ENCODE results near the gene SLC25A21. TPM values are rescaled to one million over a fixed set of nuclear protein-coding genes. Genes with fewer than 3 reads are reported as not detected.

The SLC25A21 gene
- total and polyA plus RNA-seq, 7 donors: 0.07 to 0.37 (median 0.18) TPM; not detected in 1

- ATAC-seq (no peak), DNase-seq (no peak)
- Histone ChIP-seq H3K27me3 (ENCODE audit: insufficient read depth in 3 of 3, low read length in 2 of 3) (no peaks in the 10 kb centered on the region), H3K36me3 (ENCODE audit: insufficient read depth in 1 of 2, low read depth in 1 of 2) (no peaks in the 10 kb centered on the region), H3K27ac (no peak overlapping the region), H3K4me1 (no peaks in the 10 kb centered on the region), H3K9me3 (no peaks in the 10 kb centered on the region), H3K4me3 (no peak overlapping the region)
- intact Hi-C loops (cut with DNase I): no loop called here
- TF ChIP-seq CTCF (IDR thresholded peaks at IDR 0.05): no peak
- 77 to 90% (median 83%) methylated on average over 3 of the region's 3 CpGs for WGBS, 3 donors
Measured at GRCh38 chr14:37124614-37125013, 47.8 kb downstream of the SLC25A21 start.

GRCh38 chr14:37122919-37123639 is 49.3 kb downstream of the SLC25A21 start:
- Histone ChIP-seq H3K9me3 (no peaks in the 10 kb centered on the region), H3K36me3 (ENCODE audit: insufficient read depth in 1 of 2, low read depth in 1 of 2) (no peaks in the 10 kb centered on the region), H3K27me3 (ENCODE audit: insufficient read depth in 3 of 3, low read length in 2 of 3) (no peaks in the 10 kb centered on the region), H3K27ac (no peak overlapping the region), H3K4me1 (no peaks in the 10 kb centered on the region), H3K4me3 (no peak overlapping the region)
- DNase-seq (no peak), ATAC-seq (no peak)
- TF ChIP-seq CTCF (IDR thresholded peaks at IDR 0.05): no peak
- WGBS, 3 donors: 83 to 91% (median 91%) methylated on average over 7 of the region's 7 CpGs
- intact Hi-C loops (cut with DNase I): no loop called here

- no peak for DNase-seq
- no peak for ATAC-seq
- TF ChIP-seq CTCF (IDR thresholded peaks at IDR 0.05): no peak
- intact Hi-C loops (cut with DNase I): no loop called here
- no peaks in the 10 kb centered on the region for H3K36me3 ChIP-seq (ENCODE audit: insufficient read depth in 1 of 2, low read depth in 1 of 2)
- no peak overlapping the region for H3K4me3 ChIP-seq
- WGBS, 3 donors: 82 to 85% (median 83%) methylated on average over 3 of the region's 3 CpGs
- H3K9me3 ChIP-seq: no peaks in the 10 kb centered on the region
- no peak overlapping the region for H3K27ac ChIP-seq
- no peaks in the 10 kb centered on the region for H3K4me1 ChIP-seq
- no peaks in the 10 kb centered on the region for H3K27me3 ChIP-seq (ENCODE audit: insufficient read depth in 3 of 3, low read length in 2 of 3)
Measured at GRCh38 chr14:37122288-37122687, 50.1 kb downstream of the SLC25A21 start.

DNA sequence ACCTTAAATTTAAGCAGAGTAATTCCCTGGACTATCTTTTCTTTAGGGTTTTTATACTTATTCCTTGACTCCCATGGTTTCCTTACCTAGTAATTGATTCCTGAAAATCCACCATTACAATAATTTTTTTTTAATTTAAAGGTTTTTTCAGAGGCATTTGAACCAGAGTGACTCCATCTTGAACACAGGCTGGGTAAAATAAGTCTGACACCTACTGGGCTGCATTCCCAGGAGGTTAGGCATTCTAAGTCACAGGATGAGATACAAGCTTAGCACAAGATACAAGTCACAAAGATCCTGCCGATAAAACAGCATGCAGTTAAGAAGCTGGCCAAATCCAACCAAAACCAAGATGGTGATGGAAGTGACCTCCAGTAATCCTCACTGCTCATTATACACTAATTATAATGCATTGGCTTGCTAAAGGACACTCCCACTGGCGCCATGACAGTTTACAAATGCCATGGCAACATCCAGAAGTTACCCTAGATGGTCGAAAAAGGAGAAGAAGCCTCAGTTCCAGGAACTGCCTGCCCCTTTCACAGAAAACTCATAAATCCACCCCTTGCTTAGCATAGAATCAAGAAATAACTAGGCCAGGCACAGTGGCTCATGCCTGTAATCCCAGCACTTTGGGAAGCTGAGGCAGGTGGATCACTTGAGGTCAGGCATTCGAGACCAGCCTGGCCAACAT is 53.6 kb downstream of the SLC25A21 start:
- intact Hi-C loops (cut with DNase I): no loop called here
- WGBS, 3 donors: 74 to 83% (median 79%) methylated on average over 4 of the region's 4 CpGs
- ATAC-seq (no peak), DNase-seq (no peak)
- no peaks in the 10 kb centered on the region for H3K27me3 ChIP-seq (ENCODE audit: insufficient read depth in 3 of 3, low read length in 2 of 3)
- no peak overlapping the region for H3K27ac ChIP-seq
- H3K4me3 ChIP-seq: no peak overlapping the region
- H3K9me3 ChIP-seq: no peaks in the 10 kb centered on the region
- TF ChIP-seq CTCF (IDR thresholded peaks at IDR 0.05): no peak
- no peaks in the 10 kb centered on the region for H3K4me1 ChIP-seq
- H3K36me3 ChIP-seq (ENCODE audit: insufficient read depth in 1 of 2, low read depth in 1 of 2): no peaks in the 10 kb centered on the region

All from psoas muscle (tissue), 8 donors.